Stimulated activated CD8-positive, alpha-beta memory T cell treated with anti-CD3 and anti-CD28 coated beads, Interleukin-15, amount 100 ng/mL, for 4 hours (primary cell): Measurements from ENCODE around the gene GGCX.
"Not testable (repeated sequence)": the region's sequence is repeated elsewhere in the genome, so short reads cannot be mapped to it uniquely, and the experiment has no call there.

Source experiments
- DNase-seq, 2 donors: peaks; one replicate each; pipeline ENCODE4 v3.0.0-alpha.2; 2020; ENCODE audit warnings: low read depth in 2 of 2

Gene GGCX

DNA sequence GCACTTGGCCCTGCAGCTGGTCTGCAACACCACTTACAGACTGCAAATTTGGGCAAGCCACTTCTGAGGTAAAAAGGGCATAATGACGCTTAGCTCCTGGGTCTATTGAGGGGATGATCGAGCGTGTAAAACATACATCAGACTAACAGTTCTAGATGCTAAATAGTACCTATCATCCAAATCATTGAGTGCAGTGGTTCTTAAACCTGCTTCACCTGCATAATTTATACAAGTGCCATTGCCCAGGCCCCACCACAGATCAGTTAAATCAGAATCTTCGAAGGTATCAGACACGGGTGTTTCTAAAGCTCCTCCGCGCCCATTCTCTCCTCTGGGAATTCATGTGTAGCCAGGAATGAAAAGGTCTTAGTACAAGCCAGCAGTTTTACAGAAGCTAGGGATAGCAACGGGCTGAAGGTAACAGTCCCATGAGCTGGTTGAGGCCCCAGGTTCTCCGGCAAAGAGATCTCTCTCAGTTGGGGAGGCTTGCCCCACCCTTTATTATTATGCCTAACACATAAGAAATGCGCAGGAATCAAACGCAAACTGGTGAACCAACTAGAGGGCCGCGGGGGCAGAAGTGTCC is 33.5 kb upstream of the GGCX start:
- no peak for DNase-seq

DNA sequence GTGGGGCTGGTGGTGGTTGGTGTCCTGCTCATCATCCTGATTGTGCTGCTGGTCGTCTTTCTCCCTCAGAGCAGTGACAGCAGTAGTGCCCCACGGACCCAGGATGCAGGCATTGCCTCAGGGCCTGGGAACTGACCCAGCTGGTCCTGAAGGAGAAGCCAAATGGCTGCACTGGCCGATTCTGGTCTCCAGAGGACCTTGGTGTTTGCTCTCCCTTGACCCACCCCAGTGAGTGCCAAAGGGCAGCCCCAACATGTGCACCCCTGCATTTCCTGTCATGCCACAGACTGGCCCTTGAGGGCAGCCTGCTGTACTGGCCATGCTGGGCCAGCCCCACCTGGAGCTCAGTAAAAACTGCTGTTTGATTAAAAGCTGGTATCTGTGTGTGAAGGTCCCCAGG is 31.7 kb upstream of the GGCX start:
- DNase-seq: no peak

DNA sequence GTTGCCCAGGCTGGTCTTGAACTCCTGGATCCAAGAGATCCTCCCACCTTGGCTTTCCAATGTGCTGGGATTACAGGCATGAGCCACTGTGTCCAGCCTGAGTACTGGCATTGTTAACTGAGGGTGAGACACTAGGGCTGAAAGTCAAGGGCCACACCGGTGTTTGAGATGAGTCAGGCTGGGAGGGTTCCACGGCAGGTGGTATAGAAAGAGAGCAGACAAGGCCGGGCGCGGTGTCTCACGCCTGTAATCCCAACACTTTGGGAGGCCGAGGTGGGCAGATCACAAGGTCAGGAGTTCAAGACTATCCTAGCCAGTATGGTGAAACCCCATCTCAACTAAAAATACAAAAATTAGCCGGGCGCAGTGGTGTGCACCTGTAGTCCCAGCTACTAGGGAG is 31.0 kb upstream of the GGCX start:
- not testable (repeated sequence) for DNase-seq

DNA sequence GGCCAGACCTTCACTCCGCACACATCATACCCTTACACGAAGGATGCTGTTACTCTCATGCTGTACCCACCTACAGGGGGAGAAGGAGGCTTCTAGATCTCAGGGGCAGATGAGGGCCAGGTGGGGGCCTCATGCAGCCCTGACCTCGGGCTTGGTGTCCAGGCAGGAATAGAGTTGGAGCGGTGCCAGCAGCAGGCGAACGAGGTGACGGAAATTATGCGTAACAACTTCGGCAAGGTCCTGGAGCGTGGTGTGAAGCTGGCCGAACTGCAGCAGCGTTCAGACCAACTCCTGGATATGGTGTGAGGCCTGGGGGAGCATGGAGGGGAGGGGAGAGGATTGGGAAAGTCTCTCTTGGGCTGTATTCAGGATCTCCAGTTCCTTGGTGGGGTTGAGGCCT is 30.3 kb upstream of the GGCX start:
- DNase-seq: no peak

DNA sequence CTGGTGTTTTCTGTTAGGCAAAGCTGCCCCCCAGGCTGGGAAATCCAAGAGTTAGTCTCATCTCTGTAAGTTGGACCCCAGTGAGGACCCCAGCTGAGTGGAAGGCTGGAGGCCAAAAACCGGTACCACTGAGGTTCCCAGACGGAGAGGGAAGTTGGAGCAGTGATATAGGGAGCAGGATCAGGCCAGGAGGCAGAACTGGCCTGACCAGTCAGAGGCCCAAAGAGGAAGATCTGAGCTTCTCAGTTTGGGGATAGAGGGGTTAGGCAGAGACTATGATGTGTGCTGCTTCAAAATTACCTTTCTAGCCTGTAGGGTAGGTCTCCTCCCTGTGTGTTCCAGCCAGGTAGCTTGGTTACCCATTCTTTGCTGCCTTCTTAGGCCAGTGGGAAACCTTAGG is 29.7 kb upstream of the GGCX start:
- no peak for DNase-seq

DNA sequence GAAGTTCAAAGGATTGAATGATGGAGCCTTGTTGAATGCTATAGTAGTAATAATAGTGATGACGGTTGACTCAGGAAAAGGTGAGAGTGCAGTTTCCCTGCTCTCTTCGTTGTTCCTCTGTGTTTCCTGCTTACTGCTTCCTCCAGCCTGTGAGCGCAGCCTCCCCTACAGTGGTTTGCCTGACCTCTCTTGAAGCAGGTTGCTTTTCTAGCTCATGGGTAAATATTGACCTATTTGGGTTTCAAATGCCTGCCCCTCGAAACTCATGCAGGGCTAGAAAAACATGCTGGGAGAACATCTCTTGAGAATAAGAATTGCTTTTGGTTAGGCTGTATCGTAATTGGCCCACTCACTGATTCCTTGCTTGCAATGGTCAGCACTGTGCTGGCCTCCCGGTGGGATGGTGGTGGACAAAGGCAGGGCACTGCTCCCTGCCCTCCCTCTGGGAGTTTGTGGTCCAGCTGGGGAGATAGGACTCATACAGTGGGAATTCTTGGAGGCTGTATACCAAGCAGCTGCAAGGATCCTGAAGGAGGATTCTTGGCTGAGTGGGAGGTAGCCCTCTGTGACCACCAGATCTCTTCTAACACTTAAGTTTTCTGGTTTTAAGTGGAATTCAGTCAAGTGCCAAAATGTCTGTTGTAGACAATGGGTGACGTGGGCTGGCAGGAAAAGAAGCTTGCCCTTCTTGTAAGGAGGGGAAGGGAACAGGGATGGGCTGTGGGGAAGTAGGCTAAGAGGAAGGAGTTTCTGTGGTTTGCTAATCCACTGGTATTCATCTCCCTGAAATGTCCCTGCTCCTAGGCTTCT is 28.9 kb upstream of the GGCX start:
- no peak for DNase-seq

DNA sequence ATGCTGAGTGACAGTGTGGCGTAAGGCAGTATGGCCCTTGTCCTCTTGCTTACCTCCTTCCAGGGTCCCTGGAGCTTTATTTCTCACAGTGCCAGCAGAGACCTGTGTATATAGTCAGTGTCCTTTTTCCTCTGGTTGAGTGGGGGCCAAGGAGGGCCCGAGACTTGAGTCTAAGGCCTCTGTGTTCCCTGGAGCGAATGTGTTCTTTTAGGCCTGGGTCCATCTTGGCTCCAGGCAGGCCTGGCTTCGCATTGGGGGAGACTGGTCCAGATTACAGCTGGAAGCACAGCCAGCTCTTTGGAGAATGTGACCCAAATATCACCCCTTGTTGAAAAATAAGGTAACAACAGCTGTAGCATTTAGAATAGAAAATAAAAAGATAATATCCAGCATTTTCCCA is 27.9 kb upstream of the GGCX start:
- no peak for DNase-seq

DNA sequence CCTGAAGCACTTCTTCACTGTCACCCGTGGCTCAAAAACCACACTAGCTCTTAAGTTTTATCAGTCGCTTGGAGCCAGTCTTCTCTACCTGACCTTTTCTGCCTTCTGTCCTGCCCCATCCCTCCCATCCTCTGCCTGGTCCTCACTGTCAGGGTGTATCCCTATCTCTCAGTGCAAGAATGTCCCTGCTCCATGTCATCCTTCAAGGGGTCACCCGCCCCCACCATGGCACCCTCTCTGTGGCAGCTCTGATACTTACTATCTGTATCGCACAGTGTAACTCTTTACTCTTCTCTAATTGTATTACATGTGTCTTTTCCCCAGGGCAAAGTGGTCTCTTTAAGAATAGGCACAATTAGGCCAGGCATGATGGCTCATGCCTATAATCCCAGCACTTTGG is 27.4 kb upstream of the GGCX start:
- DNase-seq: no peak

DNA sequence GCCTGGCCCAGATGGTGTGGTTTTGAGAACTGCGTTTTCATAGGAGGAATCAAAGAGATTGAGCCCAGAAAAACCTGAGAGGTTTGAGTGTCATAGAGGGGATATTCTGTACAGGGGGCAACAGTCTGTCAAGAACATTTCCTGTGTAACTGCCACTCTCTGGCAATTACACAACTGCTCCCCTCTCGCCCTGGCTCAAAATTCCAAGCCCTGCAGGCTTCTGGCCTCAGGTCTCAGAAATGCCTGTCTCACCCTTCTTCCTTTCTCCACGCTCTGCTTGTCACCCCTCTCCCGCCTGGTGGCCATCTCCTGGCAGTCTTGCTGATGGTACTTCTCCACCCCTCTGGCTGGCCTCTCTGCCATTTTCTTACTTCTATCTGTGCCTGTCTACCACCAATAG is 26.9 kb upstream of the GGCX start:
- DNase-seq: no peak

DNA sequence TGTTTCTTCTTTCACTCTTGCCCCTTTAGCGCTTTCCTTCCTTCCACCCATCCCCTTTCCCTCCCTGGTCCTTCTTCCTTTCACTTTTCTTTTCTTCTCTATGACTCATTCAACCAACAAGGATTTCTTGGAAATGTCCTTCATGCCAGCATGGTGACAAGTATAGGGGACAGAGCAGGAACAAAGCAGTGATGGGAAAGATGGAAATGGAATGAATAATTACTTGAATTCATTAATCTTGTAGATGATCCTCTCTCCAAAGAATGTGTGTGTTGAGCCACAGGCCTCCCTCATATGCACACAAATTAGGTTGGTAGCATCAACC is 24.4 kb upstream of the GGCX start:
- no peak for DNase-seq

DNA sequence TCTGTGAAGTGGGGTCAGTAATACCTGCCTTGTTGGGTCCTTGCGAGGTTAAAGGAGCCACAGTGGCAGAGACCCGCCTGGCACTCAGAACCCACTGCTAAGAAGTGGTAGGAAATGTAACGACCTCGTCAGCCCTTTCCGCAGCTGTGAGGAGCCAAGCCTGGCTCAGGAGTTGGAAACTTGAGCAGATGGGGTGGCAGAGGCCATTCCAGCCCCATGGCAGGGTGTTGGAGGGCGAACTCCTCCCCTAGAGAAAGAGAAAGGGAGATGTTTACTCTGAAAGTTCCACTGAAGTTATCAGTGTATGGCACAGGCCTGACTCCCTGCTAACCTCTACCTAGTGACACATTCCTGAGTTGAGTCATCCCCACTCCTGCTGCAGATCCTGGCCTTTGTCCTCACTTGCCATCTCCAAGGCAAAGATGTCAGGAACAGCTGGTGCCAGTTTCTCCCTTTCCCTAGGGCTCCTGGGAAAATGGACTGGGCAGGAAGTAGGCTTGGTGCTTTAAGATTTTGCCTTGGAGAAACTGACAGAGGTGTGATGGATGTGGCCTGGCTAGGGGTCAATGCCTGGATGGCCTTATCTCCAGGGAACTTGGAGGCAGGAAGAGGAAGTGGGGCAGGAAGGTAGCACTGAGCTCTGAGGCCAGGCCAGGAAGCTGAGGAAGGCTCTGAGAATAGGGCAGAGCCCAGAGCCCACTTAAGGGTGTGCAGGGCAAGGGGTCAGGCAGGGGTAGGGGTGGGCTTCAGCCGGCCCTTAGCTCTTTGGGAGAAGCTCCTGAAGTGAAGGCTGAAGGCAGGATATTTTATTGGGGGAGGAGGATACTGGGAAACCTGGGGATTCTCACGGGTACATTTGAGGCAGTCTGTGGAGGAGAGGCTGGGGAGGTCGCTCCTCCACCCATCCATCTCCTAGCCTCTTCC is 23.8 kb upstream of the GGCX start:
- no peak for DNase-seq

DNA sequence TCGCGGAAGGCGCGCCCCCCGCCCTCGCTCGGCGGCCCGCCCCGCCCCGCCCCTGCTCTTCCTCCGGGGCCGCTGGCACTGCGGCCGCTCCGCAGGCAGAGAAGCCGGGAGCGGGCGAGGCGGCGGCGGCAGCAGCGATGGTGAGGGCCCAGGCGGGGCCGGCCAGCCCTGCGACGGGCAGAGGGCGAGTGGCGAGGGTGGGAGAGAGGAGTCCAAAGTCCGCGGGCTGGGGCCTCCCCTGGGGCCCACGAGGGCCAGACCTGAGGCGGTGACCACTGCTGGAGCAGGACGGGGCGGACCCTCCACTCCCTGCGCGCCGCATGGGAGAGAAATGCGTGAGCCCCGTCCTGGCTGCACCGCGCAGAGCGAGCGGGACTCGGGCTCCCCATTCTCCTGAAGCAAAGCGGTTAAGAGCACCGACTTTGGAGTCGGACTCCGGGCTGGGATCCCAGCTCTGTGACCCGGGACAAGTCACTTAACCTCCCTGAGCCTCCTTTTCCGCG is 23.1 kb upstream of the GGCX start, which contains the start of gene VAMP5:
Gene VAMP5, plus strand, starts transcription at position 78 of the 503 bp plus-strand sequence. Its CDS starts 60 bp downstream, at position 138.
- DNase-seq: peak in 1 of 2 donors; percentile 18

DNA sequence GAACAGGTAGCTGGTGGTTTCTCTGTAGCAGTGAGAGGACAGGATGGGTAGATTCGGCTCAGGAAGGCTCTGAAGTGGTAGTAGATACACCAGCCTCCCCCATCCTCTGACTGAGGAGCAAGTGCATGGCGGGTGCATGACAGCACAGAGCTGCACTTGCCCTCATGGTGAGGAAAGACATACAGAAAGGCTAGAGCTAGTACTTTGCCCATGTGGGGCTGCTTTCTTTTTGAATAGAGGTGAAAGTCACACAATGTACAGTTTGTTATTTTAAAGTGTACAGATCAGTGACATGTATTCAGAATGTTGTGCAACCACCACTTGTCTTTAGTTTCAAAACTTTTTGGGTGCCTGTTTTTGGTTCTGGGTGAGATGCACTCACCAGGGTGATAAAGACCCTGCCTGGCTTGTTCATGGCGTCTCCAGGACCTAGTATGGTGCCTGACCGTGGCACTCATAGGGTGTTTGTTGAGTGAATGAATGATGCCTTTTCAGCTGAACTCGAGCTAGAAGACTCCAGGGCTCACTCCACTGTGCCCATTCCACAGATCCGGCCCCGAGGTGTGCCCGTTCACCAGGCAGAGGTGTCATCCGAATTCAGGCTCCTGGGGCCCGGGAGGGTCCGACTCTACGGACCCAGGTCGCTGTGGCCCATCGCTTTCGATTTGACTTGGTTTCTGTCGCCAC is 22.5 kb upstream of the GGCX start:
- no peak for DNase-seq

DNA sequence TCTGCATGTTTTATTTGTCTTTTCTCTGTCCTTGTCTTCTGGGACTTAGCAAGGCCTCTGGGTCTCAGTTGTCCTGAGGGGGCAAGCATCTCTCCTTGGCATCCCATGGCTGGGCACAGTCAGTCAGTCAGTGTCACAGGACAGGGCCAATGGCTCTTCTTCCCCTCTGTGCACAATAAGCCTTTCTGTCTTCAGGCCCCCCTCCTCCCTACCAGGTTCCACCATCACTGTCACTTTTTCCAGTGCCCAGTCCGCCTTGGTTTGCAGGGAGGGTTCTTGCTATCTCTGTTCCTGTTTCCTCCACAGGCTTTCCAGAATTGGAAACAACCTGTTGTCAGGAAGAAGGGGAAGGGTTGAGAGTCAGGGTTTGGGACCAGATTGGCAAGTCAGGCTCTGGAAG is 21.2 kb upstream of the GGCX start:
- no peak for DNase-seq

DNA sequence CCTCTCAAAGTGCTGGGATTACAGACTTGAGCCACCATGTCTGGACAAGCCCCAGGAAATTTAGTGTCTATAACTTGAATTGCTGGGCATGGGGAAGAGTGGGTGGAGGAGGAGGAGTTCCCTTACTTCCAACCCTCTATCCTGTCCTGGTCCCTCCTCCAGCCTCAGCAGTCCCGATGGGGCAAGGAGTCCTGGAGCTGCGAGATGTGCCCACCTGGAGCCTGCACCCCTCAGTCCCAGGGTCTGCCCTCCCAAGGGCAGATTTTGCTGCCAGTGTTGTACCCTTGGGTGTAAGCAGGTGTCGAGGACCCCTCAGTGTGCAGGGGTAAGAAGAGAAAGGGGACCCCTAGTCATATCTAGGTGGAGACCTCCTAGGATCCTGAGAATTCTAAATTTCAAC is 18.9 kb upstream of the GGCX start:
- DNase-seq: no peak

DNA sequence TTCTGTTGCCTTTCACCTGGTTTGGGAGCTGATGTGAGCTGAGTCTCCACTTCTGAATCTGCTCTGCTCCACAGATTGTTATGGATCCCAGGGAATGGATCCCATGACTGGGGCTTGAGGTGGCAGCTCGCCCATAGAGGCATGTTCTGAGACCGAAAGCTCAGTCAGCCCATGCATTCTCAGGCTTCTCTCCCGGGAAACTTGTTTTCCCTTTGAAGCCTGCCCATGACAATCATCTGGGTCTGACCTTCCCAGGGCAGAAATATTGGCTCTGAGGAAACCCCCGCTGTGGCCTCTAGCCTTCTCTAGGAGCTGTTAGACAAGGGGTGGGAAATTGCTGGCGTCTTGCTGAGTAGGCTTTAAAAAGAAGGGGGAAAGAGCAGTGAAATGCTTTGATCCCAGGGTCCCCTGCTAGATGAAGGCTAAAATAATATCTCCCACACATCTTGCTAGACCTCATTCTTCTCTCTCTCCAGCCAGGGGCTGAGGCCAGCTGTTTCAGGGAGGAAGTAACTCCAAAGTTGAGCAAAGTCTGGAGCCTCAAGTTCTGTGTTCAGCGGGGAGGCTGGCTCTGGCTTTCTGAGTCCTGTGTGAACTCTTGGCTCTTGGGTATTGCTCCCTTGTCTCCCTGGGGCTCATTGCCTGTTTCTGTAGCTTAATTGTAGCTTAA is 18.1 kb upstream of the GGCX start:
- no peak for DNase-seq

DNA sequence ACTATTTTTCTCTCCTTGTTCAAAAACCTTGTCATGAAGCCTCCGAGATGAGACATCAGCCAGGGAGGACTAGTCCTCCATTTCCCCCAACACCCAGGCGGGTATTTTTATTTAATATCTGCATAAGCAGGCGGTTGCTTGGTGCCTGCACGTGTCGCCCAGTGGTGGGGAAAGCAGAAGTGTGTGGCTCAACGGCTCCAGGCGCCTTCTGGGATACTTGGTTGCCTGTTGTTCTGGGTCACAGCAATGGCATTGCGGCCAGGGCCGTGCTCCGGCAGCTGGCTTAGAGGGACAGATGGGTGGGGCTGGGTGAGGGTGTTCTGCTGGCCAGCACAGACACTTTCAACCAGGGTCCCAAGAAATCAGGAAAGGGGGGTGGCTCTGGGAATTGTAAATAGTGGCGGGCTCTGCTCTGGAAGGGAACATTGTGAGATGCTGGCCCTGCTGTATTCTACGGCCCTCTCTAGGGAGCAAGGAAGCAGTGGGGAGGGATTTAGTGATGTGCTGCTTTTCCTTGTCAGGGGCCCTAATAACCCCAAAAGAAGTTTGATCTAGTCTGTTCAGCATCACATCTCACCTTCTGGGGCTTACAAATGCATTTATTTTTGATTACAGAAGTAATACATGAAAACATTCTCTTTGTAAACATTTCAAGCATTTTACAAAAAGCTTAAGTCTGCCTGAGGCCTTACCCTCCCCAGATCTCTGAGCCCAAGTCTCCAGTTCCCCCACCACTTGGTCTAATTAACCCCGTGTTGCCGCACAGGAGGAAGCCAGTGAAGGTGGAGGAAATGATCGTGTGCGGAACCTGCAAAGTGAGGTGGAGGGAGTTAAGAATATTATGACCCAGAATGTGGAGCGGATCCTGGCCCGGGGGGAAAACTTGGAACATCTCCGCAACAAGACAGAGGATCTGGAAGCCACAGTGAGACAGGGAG is 17.2 kb upstream of the GGCX start:
- DNase-seq: no peak

DNA sequence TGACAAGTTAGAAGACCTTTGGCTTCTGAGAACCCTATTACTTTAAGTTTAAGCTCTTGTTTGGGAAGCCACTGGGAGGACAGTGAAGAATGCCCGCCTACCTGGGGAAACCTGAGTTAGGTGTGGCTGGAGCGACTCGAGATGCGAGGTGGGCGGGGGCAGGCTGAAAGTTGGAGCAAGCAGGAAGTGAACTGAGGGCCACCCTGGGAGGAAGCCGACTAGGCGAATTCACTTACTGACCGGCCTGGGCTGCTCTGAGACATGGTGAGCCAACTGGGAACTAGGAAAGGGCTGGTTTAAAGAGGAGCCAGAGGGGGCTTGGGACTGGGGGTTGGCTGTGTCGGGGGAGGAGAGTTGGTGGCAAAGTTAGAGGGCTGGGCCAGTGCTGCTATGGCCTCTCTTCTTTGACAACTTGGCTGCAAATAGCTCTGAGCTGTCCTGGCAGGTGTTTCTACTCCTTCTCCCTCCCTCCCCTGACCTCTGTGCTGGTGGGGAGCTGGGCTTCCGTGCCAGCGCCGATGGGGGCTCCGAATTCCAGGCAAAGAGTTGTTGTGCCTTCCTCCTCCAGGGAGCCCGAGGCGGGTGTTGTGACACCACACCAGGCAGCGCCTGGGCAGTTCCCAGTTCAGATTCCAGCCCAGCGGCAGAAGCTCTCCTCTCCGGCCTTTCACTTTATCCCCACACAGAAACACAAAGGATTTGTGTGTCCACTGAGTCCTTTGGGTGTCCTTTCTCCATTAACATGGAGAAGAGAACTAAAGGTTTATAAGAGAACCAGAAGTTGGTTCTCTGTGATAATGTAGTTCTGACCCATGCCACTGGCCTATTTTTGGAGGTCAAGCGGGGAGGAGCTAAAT is 16.3 kb upstream of the GGCX start, which contains the start of gene VAMP8:
Gene VAMP8, plus strand, starts transcription at position 201 of the 857 bp plus-strand sequence. Its CDS starts 61 bp downstream, at position 262.
- DNase-seq: peak in 1 of 2 donors; percentile 21

DNA sequence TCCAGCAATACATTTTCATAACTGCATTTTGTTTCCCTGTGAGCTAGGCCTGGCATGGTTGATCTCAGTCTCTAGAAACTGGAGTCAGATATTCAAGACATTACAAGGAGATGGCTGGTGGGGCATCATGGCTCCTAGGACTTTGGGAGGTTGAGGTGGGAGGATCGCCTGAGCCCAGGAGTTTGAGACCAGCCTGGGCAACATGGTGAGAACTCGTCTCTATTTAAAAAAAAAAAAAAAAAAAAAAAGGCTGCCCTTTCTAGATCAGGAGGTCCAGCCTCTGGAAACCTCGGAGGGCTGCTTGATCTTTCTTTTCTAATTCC is 15.7 kb upstream of the GGCX start:
- DNase-seq: no peak
